Stimulated activated CD4-positive, alpha-beta T cell treated with anti-CD3 and anti-CD28 coated beads, Interleukin-12 subunit alpha, Interleukin-12 subunit beta, amount 100 ng/mL, for 4 hours (primary cell): ENCODE results near the gene PRKACG.
"Not testable (repeated sequence)": the region's sequence is repeated elsewhere in the genome, so short reads cannot be mapped to it uniquely, and the experiment has no call there.

ENCODE experiments used
- DNase-seq: peaks from one replicate; pipeline ENCODE4 v3.0.0-alpha.2; 2020

Gene PRKACG

DNA sequence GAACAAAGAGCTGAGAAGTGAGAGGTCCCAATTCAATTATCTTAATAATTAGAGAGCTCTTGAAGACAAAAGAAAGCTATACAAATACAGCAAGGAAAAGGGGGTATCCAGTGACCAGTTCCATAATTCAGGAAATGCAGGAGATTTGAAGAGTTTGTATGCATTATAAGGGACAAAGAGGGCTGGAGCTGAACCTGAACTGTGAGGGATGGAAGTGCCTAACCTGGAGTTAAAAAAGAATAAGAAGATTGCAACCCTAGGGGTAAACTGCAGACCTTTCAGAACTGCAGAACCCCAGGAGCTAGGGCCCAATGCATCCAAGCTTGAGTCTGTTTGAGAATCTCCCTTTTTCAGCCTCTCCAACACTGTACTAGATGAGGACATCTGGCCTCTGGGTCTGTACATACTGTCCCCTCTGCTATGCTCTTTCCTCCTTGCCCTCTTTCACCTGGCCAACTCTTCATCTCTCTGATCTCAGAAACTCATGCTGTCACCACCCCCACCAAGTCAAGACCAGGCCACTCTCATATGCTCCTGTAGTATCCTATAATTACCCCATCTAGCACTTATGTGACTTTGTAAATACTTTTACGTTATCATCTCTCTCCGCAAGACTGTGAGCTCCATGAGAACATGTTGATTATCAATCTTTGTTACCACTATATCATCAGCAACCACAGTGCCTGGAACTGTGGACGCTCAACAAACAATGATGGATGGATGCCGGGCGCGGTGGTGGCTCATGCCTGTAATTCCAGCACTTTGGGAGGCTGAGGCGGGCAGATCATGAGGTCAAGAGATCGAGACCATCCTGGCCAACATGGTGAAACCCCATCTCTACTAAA, 6.6 kb upstream of the PRKACG start:
- DNase-seq: no peak

DNA sequence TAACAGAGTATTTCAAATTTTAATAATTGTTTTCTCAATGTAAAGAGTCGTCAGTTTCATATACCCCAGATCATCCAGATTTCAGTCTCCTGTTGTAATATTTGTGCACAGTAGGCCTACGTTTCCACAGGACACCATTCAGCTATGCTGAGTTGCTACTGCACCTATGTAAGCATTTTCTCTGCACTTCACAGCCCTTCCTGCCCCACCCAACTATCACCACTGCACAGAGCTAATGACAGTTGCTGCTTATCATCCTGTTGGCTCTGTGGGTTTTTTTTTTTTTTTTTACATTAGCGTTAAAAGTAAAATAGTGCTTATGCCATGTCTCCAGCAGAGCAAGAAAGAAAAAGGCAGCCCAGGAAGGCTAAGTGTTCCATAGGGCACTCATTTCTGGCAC, 5.9 kb upstream of the PRKACG start:
- no peak for DNase-seq

DNA sequence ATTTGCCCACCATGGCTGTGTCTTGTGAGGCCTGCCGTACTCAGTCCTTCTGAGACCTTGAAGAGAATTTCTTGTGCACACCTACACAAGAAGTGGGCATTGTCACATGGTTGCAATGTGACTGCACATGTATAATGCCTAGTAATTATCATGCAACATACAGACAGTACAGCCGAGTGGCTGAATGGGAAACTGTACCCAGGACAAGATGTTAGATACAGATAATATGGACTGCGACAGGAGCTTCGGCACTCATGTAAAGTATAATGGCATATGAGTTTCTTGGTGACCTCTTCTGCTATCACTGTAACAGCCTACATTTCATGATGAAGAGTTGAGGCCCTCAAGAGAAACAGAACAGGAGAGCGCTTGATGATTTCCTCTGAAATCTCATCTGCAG, 4.8 kb upstream of the PRKACG start:
- no peak for DNase-seq

DNA sequence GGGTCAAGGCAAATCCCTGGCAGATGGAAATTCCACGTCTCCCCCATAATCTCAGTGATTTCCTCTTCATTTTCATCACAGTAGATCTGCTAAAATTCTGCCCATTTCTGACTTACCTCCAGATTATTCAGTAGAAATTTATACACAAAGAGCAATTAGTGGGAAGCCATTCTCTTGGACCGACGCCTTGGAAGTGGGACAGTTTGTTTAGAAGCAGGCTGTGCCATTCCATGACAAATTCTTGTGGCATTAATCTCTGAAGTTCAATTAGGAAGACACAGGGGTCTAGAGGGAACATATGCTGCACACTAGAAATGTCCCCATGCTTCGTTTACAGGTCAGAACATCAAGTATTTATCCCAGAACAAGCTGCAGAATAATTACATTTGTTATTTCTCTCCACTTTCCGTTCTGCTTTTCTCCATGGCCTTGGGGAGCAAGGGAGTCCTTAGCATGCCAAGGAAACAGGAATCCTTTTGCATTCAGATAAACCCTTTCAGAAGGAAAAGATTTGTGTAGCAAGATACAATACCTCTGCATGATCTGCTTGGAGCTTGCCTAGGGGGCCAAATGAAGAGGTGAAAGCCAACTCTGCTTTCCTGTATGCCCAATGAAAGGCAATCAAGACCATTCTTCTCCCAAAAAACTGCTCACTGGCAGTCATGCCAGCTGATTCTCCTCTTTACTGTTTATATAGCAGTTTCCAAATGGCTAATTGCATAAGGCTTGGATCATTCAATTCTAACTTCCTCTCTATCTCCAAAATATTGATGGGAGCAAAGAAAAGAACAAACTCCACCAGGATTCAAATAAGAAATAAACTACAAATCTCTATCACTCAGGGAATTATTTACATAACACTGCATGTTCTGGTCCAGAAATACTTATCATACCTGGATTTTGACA, 2.5 kb upstream of the PRKACG start:
- no peak for DNase-seq

DNA sequence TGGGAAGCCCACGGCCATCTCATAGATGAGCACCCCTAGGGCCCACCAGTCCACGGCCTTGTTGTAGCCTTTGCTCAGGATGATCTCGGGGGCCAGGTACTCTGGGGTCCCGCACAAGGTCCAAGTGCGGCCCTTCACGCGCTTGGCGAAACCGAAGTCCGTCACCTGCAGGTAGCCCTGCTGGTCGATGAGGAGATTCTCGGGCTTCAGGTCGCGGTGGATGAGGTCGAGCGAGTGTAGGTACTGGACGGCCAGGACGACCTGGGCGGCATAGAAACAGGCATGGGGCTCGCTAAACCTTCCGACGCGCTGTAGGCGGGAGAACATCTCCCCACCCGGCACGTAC, 558 bp downstream of the PRKACG start:
- DNase-seq: no peak

DNA sequence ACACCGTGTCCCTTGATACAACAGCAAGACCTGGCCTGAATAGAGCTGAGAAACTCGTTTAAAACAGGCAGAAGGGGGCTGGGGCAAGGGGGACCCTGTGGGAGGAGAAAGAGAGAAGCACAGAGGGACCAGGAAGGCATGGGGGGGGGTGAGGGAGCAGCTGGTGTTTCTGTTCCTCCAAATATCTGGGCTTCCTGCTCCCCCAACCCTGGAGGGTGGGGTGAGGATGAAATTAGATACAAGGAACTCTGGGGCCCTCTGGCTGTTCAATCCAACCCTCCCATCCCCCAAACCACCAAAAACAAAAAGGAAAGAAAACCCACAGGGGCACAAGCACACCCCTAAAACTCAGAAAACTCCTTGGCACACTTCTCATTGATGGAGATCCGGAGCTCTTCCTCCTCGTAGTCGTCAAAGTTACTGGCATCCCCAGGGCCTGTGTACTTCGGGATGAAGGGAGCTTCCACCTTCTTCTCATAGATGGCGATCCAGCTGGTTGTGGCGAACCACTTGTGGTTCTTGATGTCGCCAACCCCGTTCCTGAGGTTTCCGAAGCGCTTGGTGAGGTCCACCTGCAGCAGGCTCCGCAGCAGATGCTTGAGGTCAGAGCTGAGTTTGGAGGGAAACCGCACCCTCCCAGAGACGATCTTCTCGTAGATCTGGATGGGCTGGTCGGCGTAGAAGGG, 1.1 kb downstream of the PRKACG start:
- DNase-seq: no peak

DNA sequence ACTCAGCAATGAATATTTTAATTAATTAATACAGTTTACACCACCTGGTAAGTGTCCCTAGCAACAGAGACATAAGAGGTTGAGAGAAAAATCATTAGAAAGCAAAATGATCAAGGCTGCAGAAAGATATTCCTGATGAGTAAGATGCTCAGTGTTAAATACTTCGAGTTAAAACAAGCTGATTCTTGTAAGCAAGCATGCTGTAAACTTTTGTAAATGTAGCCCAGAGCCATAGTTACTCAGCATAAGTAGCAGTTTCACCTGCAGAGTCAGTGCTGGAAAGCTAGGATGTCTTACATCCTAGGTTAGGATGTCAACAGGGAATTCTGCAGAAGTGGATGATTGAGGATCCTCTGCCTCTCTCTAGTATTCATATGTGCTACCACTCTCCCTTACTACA, 4.2 kb downstream of the PRKACG start:
- DNase-seq: no peak

DNA sequence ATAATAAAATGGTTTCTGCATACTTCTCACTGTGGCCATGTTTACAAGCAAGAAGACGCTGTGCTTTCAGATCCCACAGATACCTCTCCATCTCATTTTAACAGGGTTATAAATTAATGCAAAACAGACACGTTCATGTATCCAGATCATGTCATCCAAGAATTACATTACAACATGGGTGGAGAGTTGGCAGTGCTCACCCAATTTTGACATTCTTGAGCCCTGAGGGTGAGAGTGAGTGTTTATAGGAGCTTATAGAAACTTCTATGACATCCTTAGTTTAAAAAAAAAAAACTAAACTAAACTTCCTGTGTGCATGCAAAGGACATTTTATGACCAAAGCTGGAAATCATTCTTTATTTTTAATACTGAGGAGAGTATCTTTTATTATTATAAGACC, 9.1 kb downstream of the PRKACG start:
- DNase-seq: no peak

DNA sequence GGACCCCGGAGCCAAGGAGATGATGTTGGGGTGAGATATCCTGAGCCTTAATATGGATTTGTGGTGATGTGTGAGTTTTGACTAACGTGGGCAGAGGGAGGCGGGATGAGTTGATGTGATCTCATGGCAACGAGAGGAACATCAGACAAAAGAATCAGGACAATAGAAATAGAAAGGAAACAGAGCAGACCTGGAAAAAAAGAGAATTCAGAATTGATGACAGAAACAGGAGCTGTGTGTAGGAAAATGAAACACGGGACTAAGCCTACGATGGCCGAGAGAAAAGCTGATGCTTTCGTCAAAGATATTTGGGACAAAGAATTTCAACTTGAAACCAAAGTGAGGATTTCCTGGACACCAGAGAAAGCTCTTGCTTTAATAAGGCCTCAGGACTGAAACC, 10.9 kb downstream of the PRKACG start:
- no peak for DNase-seq

DNA sequence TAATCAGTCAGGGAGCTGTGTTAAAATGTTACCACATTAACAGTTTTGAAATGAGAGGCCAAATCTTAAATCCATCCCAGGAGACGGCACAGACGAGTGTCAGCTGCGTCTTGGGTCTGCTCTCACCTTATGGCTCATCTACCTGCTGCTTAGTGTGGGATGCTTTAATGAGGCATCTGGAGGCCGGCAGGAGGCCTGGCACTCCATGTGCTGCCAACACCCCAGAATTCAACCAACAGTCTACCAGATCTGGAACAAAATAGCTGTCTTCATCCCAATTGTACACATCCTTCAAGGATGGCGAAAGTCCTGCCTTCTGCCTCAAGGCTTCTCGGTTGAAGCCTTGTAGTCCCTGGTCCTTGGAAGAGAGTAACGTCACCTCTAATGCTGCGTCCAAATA, 12.0 kb downstream of the PRKACG start:
- no peak for DNase-seq

DNA sequence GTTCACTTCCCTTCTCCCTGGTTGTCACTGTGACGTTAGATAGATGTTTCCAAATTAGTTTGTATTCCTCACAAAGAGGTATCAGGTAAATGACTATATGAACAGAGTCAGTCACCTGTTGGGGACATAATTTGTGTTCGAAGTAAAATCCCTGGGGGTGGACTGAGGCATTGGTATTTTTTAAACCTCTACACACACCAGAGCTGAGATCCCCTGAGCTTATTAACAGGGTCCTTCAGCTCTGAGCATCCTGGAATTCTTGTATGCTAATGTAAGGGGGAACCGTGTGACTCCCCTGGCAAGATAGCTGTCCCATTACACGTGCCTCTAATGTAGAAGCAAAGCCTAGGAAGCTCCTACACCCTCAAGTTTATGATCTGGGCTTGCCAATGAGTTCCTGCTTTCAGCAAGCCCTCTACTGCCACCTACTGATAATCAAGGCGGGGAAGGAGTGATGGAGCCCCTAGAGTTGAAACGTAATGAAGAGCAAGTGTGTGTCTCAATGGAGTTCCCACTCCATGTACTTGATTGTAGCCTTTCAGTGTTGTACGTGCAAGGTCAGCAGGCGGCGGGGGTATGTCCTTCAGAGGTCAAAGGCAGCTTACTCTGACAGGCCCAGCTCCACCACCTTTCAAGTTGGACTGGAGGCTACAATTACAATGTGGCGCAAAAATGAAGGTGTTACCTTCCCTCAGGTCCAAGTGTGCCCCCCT, 14.4 kb downstream of the PRKACG start:
- peak; percentile 34 for DNase-seq

DNA sequence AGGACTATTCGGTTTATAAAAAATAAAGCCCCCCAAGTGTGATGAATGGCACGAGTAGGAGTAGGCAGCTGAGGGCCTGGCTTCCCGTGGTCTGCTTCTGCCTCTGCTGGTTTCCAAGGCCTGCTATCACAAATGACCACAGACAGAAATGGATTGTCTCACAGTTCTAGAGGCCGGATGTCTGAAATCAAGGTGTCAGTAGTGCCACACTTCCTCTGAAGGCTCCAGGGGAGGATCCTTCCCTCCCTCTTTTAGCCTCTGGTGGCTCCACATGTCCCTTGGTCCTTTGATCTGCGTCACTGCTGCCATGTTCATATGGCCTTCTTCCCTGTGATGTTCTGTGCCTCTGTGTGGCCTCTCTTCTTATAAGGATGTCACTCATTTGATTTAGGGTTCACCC, 15.1 kb downstream of the PRKACG start:
- no peak for DNase-seq

DNA sequence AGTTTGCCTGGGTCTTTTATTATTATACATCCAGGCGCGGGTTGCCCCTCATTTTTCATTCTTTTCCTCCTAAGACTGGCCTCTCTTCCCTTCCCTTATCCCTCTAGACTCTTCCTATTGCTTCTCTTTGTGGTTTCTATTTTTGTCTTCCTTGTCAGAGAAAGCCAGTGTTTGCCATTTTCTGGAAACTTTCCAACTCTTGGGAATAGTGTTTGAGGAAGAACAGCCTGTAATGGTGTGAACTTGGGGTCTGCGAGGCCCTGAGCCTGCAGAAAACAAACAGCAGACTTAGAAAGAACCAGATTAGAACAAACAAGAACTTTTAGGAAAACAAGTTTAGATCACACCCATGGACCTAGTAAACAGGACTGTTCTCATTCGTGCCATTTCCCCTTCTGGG, 15.5 kb downstream of the PRKACG start:
- DNase-seq: no peak

DNA sequence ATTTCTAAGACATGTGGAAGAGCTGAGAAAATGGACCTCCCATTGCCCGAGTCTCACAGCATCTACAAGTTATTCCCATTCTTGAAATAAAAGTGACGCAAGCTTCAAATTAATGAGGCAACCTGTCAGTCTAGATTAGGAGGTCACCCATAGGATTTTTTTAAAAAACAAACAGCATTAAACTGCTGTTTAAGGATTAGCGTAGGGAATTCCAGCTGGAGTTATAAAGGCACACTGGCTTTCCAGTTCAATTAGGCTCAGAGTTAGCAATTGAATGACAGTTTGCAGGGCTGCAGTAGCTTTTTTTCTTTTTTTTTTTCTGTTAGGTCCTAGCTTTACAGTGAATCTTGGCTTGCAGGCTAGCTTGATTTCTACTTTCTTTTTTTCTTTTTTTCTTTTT, 16.2 kb downstream of the PRKACG start:
- DNase-seq: no peak

DNA sequence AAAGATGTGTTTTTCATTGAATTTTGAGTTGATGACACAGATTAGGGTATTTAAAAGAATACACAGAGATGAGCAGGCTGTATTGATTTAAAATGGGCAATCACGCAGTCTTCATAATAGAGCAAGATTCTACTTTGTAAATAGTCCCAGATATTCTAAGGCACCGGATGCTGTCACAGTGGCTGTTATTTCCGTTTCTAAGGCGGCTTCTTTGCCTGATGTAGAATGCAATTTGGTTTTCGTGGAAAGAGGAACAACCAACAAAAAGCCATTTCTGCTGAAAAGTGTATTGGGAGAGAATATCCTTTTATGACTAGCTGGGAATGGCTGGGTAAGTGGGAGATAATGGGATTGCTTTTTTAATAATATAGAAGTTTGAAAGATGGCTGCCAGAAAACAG, 17.5 kb downstream of the PRKACG start:
- DNase-seq: no peak

DNA sequence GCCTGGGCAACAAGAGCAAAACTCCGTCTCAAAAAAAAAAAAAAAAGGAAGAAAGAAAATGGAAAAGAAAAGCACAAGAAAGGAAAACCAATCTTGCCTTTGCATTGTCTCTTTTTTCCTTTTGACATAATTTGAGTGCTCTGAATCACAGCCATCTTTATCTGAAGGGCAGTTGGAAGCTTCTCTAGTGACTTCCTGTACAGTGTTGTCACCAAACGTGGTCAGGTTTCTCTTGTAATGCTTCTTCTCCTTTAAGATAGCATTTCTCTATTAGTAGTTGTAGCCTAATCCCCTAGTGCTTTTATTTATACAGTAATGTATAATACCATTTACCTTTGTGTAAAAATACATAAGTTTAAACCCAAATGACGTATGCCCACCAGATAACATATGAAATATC, 18.1 kb downstream of the PRKACG start:
- no peak for DNase-seq

DNA sequence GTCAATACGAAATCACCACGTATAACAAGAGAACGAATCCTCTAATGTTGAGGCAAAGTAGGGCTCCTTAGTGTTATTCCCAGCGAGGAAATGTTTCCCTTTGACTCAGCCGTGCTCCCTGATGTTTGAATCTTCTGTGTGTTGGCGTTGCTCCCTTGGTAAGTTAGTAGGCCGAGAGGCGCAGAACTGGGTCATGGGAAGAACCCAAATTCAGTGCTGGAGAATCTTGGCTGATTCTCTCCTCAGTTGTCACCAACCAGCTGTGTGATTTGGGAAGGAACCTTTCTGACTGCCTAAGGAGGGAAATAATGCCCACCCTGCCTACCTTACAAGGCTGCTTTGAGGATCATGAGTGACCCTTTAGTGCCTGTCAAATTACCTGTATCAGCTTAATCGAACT, 22.5 kb downstream of the PRKACG start:
- no peak for DNase-seq

DNA sequence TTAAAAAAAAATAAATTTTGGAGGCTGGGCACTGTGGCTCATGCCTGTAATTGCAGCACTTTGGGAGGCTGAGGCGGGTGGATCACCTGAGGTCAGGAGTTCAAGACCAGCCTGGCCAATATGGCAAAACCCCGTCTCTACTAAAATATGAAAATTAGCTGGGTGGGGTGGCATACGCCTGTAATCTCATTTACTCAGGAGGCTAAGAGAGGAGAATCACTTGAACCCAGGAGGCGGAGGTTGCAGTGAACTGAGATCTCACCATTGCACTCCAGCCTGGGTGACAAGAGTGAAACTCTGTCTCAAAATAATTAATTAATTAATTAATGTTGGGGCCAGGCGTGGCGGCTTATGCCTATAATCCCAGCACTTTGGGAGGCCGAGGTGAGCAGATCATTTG, 27.0 kb downstream of the PRKACG start:
- not testable (repeated sequence) for DNase-seq

DNA sequence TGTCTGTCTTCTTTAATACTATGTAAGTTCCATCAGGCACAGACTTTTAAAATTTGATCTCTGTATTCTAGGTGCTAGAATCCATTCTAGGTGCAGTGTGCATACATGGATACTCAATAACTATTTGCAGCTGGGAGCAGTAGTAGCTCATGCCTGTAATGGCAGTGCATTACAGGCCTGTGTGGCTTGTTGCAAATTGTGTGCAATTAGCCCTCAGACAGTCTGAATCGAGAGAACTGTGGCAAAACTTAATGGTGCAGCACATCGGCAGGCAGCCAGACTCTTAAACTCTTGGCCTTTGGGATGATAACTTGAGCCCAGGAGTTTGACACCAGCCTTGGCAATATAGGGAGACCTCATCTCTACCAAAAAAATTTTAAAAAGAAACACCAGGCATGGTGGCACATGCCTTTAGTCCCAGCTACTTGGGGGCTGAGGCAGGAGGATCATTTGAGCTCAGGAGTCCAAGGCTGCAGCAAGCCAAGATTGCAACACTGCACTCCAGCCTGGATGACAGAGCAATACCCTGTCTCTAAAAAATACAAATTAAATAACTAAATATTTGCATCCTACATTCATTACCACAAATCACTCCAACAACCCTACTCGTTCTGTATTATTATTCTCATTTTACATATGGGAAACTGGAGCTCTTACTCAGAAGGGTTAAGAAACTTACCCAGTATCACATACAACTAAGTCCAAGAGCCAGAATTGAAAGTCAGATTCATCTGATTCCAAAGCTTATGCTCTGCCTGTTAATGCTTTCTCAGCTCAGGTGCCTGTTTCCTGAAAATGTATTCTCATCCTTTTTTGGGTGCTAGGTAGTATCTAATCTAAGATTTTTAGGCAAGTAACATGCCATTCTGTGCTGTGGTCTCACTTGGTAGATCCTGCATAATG, 30.1 kb downstream of the PRKACG start:
- DNase-seq: no peak

DNA sequence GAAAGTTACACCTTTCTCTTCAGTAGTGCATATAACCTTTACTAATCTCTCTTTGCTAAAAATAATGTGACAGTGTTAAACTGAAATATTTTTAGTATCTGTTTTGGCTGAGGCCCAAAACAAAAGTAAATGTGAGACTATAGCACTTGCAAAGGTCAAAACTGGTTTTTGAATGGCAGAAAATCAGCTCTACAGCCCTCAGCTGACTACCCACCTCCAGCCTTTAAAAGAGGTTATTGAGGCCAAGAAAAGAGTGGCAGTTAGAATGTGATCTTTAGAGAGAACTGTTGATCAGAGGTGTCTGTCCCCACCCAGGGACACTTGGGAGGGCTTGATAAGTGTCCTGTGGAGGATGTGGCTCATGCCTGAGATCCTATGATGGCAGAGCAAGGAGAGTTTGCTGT, 30.9 kb downstream of the PRKACG start:
- DNase-seq: no peak

DNA sequence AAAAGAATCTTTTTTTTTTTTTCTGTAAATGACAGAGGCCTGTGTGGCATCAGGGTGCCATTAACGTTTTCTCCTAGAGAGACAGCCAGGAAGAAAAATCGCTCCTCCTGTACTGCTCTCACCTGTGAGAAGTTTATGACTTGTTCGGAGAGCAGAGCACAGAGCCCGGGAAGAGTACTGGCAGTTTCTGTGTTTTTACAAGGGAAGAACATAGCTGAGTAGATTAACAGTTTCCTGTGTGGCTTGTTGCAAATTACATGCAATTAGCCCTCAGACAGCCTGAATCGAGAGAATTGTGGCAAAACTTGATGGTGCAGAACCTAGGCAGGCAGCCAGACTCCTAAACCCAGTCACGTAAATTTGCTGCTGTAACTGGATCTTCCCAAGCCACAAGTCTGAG, 32.1 kb downstream of the PRKACG start:
- DNase-seq: no peak

DNA sequence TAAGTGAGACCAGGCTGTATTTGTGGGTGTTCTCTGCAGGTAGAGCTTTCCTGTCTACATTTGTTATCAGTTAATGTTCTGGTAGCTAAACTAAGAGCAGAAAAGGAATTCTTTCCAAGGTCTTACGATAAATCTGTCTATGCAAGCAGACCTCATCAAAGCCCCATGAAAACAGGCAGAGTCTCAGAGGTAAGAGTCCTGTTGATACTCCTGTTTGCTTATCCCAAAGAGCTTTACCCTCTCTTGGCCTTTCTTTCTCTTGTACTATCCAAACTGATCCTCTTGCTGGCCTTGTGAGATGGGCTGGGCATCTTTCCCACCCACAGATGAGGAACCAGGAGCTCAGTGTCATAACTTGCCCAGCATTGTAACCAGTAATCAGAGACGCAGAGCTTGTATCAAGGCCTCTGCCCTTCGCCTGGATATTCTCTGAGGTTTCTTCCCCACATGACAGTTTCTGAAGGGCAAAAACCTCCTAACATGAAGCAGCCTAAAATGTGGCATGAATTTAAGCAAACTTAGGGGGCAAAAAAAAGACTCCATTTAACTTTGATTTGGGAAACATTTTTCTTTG, 33.5 kb downstream of the PRKACG start:
- DNase-seq: no peak
